ENCODE measurements around the gene CIAPIN1.

CIAPIN1 gene

GRCh38 chr16:57447186-57447962 lies at the start of gene CIAPIN1, which contains the start of gene COQ9:
Gene CIAPIN1, minus strand, starts transcription at chr16:57447385. Its CDS starts 6,457 bp downstream, at chr16:57440928.
Gene COQ9, plus strand, starts transcription at chr16:57447479. Its CDS starts 27 bp downstream, at chr16:57447506.
- peak within 1 kb of the TSS; percentile 80 for H3K27ac ChIP-seq
- TF ChIP-seq CTCF (IDR thresholded peaks at IDR 0.05) (no peak), ZFX (IDR thresholded peaks at IDR 0.05; ENCODE audit: borderline replicate concordance) (no peak)

GRCh38 chr16:57493767-57494166 lies 46.6 kb upstream of the CIAPIN1 start:
- TF ChIP-seq CTCF (IDR thresholded peaks at IDR 0.05) (no peak), ZFX (IDR thresholded peaks at IDR 0.05; ENCODE audit: borderline replicate concordance) (no peak)
- H3K27ac ChIP-seq: no peak overlapping the region

DNA sequence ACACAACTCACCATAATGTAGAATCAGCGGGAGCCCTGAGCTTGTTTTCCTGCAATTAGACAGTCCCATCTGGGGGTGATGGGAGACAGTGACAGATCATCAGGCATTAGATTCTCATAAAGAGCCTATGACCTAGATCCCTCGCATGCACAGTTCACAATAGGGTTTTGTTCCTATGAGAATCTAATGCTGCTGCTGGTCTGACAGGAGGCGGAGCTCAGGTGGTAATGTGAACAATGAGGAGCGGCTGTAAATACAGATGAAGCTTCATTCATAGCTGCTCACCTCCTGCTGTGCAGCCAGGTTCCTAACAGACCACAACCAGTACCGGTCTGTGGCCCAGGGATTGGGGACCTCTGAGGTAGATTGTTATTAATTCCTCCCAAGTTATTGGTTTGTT lies 42.0 kb upstream of the CIAPIN1 start:
- no peak for TF ChIP-seq ZFX (IDR thresholded peaks at IDR 0.05; ENCODE audit: borderline replicate concordance)
- TF ChIP-seq CTCF (IDR thresholded peaks at IDR 0.05): no peak
- no peak overlapping the region for H3K27ac ChIP-seq

GRCh38 chr16:57486858-57487834 lies 40.0 kb upstream of the CIAPIN1 start:
- no peak for TF ChIP-seq ZFX (IDR thresholded peaks at IDR 0.05; ENCODE audit: borderline replicate concordance)
- TF ChIP-seq CTCF (IDR thresholded peaks at IDR 0.05): no peak
- H3K27ac ChIP-seq: no peak overlapping the region

DNA sequence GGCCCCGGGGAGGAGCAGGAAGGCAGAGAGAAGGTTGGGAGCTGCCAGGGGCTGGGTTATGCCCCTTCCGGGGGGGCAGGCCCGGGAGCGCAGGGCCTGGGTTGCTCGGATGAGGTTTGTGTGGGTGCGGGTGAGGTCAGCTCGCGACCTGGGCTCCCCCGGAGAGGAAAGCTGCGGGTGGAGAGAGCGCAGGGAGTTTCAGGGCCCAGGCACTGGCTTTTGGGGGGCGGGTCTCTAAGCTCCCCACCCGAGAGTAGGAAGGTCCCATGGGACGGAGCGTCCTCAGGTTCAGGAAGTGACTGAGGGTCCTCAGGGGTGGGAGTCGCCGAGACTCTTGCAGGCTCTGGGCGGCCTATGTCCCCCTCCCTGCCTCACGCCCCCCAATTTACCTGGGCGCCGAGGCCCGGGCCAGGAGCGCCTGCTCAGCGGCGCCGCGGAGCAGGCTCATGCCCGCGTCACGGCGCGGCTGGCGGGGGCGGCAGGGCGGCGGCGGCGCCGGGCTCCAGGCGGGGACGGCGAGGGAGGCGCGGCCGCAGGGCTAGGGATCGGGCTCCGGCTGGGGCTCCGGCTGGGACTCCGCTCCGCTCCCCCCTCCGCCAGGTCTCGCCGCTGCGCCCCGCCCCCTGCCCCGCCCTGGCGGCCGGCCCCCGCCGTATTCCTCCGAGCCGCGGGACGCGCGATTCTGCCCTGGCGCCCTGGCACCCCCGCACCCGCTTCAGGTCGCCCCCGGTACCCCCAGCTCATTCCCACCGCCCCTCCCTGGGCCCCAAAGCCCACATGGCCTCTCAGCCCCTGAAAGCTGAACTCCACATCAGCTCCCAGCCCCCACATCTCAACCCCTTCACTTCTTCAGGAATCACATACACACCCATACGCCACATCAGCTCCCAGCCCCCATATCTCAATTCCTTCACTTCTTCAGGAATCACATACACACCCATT lies 39.0 kb upstream of the CIAPIN1 start, which contains the start of gene DOK4:
Gene DOK4, minus strand, starts transcription at position 578 of the 942 bp plus-strand sequence. CDS start 6,986 bp downstream, outside the sequence.
- TF ChIP-seq CTCF (IDR thresholded peaks at IDR 0.05): no peak
- TF ChIP-seq ZFX (IDR thresholded peaks at IDR 0.05; ENCODE audit: borderline replicate concordance): no peak
- H3K27ac ChIP-seq: peak within 1 kb of the TSS; percentile 80

GRCh38 chr16:57485091-57485915 lies 38.1 kb upstream of the CIAPIN1 start:
- peak overlapping the region; percentile 80 for H3K27ac ChIP-seq
- TF ChIP-seq ZFX (IDR thresholded peaks at IDR 0.05; ENCODE audit: borderline replicate concordance) (no peak), CTCF (IDR thresholded peaks at IDR 0.05) (no peak)

All from 22Rv1 (cell line).